ENCODE measurements around the gene TNN. TPM values are rescaled to one million over a fixed set of nuclear protein-coding genes. Genes with fewer than 3 reads are reported as not detected.

The TNN gene
- total and polyA plus RNA-seq, 7 experiments from 2014 or later = not detected

DNA sequence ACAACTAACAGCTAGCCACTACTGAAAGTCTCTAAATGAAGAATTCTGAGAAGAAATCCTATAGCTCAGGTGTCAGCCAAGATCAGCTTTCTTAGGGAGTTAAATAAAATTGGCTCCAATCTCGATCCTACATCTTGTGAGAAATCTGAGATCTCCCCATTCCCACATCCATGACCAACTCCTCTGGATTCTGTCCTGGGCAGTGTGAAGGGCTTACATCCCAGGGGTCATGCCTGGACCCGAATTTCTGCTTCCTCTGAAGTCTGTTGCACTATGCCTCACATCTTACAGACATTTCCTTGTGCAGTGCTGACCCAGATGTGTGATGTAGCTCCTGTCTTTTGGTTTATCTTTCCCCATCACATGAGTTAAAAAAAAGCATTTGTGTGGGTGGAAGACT lies 4.8 kb upstream of the TNN start:
- H3K4me1 ChIP-seq (ENCODE audit: control insufficient read depth in 2 of 2, insufficient read depth in 2 of 2, low read length in 2 of 2) = no peaks in the 10 kb centered on the region
- Mint-ChIP-seq H3K36me3 (no peaks in the 10 kb centered on the region), H3K27me3 (peaks cover 0 to 28% (median 13%) of the 10 kb centered on the region in 5 donors), H3K4me1 (no peaks in the 10 kb centered on the region), H3K4me3 (no peak overlapping the region), H3K27ac (no peak overlapping the region), H3K9me3 (peaks cover 0 to 6% (median 0%) of the 10 kb centered on the region in 11 donors)
- CTCF ChIA-PET = interaction anchor here (0.6 kb wide), 1 partner anchor 314 kb away, joined by 5 read pairs; no protein-coding TSS in a partner anchor
- intact Hi-C loops (cut with micrococcal nuclease) = no loop called here
- no peaks in the 10 kb centered on the region for H3K9me3 ChIP-seq (ENCODE audit: control insufficient read depth in 2 of 3, low read length in 3 of 3)
- no peaks in the 10 kb centered on the region for H3K27me3 ChIP-seq (ENCODE audit: control insufficient read depth in 2 of 2, insufficient read depth in 2 of 2, low read length in 2 of 2)
- ATAC-seq (no peak), DNase-seq (no peak)
- no peak overlapping the region for H3K4me3 ChIP-seq (ENCODE audit: low read length)
- POLR2A ChIA-PET = interaction anchor here (0.7 kb wide), 1 partner anchor 33 kb away, joined by 5 read pairs; no protein-coding TSS in a partner anchor
- H3K27ac ChIP-seq (ENCODE audit: low read depth, low read length) = no peak overlapping the region
- no peaks in the 10 kb centered on the region for H3K36me3 ChIP-seq (ENCODE audit: control insufficient read depth in 2 of 3, insufficient read depth in 3 of 3, low read length in 3 of 3)

DNA sequence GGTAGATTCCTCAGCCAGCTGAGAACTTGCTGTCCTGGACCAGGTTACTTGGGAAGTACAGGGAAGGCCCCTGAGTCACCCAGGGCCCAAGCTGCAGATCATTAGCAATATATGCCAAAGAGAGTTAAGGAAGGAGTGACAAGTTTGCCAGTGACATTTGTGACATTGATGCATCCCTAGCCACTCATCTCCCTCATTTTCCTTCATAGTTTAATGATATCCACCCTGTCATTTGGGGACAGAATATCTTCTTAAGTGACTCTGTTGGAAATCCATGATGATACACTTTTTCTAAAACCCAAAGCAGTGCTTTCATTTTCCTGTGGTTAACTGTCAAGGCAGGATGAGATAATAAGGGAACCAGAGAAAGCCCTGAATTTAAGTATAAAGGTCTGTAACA lies 3.2 kb downstream of the TNN start:
- ChIA-PET CTCF (no interaction called here), POLR2A (interaction anchor here (0.6 kb wide), 1 partner anchor 68 kb away, joined by 3 read pairs; no protein-coding TSS in a partner anchor)
- Histone ChIP-seq H3K9me3 (ENCODE audit: control insufficient read depth in 2 of 3, low read length in 3 of 3) (no peaks in the 10 kb centered on the region), H3K27me3 (ENCODE audit: control insufficient read depth in 2 of 2, insufficient read depth in 2 of 2, low read length in 2 of 2) (no peaks in the 10 kb centered on the region), H3K4me3 (ENCODE audit: low read length) (no peak overlapping the region), H3K4me1 (ENCODE audit: control insufficient read depth in 2 of 2, insufficient read depth in 2 of 2, low read length in 2 of 2) (no peaks in the 10 kb centered on the region), H3K27ac (ENCODE audit: low read depth, low read length) (no peak overlapping the region), H3K36me3 (ENCODE audit: control insufficient read depth in 2 of 3, insufficient read depth in 3 of 3, low read length in 3 of 3) (no peaks in the 10 kb centered on the region)
- ATAC-seq (no peak), DNase-seq (no peak)
- Mint-ChIP-seq H3K4me1 (peaks cover 0 to 20% (median 11%) of the 10 kb centered on the region in 7 donors), H3K9me3 (no peaks in the 10 kb centered on the region), H3K36me3 (no peaks in the 10 kb centered on the region), H3K27me3 (peaks cover 9 to 34% (median 12%) of the 10 kb centered on the region in 5 donors), H3K27ac (no peak overlapping the region), H3K4me3 (no peak overlapping the region)
- intact Hi-C loops (cut with micrococcal nuclease) = no loop called here

DNA sequence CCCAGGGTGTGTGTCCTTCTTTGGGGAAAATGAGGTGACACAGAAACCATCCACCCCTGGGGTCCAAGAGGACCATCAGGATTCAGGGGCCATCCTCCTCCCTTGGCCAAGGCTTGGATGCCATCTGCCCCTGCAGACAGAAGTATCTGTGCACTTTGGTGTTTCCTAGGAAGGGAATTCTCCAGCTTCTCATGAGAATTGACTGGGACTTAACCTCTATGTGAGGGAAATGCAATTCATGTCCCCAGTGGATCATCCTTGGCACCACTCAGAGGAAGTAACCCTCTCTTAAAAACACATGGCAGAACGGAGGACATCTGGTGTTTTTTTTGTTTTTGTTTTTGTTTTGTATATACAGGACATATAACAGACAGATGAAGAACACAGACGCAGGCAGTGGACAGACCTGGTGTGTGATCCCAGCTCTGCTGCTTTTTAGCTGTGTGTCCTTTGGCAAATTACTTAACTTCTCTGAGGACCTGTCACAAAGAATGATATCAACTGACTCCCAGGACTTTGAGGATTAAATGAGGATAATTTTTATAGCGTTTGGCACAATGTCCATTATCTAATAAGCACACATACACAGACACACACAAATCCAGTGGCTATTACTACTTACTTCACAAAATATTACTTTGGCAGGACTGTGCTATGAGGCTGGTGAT lies 3.8 kb downstream of the TNN start:
- no peaks in the 10 kb centered on the region for H3K9me3 ChIP-seq (ENCODE audit: control insufficient read depth in 2 of 3, low read length in 3 of 3)
- H3K4me1 Mint-ChIP-seq = peaks cover 0 to 20% (median 11%) of the 10 kb centered on the region in 7 donors
- H3K4me3 Mint-ChIP-seq = no peak overlapping the region
- H3K27me3 ChIP-seq (ENCODE audit: control insufficient read depth in 2 of 2, insufficient read depth in 2 of 2, low read length in 2 of 2) = no peaks in the 10 kb centered on the region
- no peaks in the 10 kb centered on the region for H3K36me3 Mint-ChIP-seq
- intact Hi-C loops (cut with micrococcal nuclease) = no loop called here
- no peak for ATAC-seq
- CTCF ChIA-PET = no interaction called here
- no peak for DNase-seq
- H3K9me3 Mint-ChIP-seq = no peaks in the 10 kb centered on the region
- no peaks in the 10 kb centered on the region for H3K36me3 ChIP-seq (ENCODE audit: control insufficient read depth in 2 of 3, insufficient read depth in 3 of 3, low read length in 3 of 3)
- no peak overlapping the region for H3K27ac Mint-ChIP-seq
- peaks cover 6 to 29% (median 11%) of the 10 kb centered on the region in 5 donors for H3K27me3 Mint-ChIP-seq
- no peak overlapping the region for H3K27ac ChIP-seq (ENCODE audit: low read depth, low read length)
- H3K4me1 ChIP-seq (ENCODE audit: control insufficient read depth in 2 of 2, insufficient read depth in 2 of 2, low read length in 2 of 2) = no peaks in the 10 kb centered on the region
- no peak overlapping the region for H3K4me3 ChIP-seq (ENCODE audit: low read length)
- POLR2A ChIA-PET = interaction anchor here (0.6 kb wide), 1 partner anchor 69 kb away, joined by 3 read pairs; no protein-coding TSS in a partner anchor

GRCh38 chr1:175072099-175072951 lies 4.7 kb downstream of the TNN start:
- POLR2A ChIA-PET = no interaction called here
- no peaks in the 10 kb centered on the region for H3K4me1 ChIP-seq (ENCODE audit: control insufficient read depth in 2 of 2, insufficient read depth in 2 of 2, low read length in 2 of 2)
- peak in 4 of 9 donors; percentile 3 to 39 (median 8) for DNase-seq
- H3K9me3 ChIP-seq (ENCODE audit: control insufficient read depth in 2 of 3, low read length in 3 of 3) = no peaks in the 10 kb centered on the region
- H3K4me3 ChIP-seq (ENCODE audit: low read length) = no peak overlapping the region
- H3K36me3 ChIP-seq (ENCODE audit: control insufficient read depth in 2 of 3, insufficient read depth in 3 of 3, low read length in 3 of 3) = no peaks in the 10 kb centered on the region
- CTCF ChIA-PET = no interaction called here
- H3K4me3 Mint-ChIP-seq = peak overlapping the region; percentile 14 to 77 (median 62)
- no peaks in the 10 kb centered on the region for H3K36me3 Mint-ChIP-seq
- no peaks in the 10 kb centered on the region for H3K9me3 Mint-ChIP-seq
- peak overlapping the region in 4 of 9 donors; percentile 1 to 27 (median 23) for H3K27ac Mint-ChIP-seq
- peak; percentile 64 for ATAC-seq
- no peaks in the 10 kb centered on the region for H3K27me3 ChIP-seq (ENCODE audit: control insufficient read depth in 2 of 2, insufficient read depth in 2 of 2, low read length in 2 of 2)
- peaks cover 0 to 20% (median 11%) of the 10 kb centered on the region in 7 donors for H3K4me1 Mint-ChIP-seq
- H3K27ac ChIP-seq (ENCODE audit: low read depth, low read length) = no peak overlapping the region
- H3K27me3 Mint-ChIP-seq = peaks cover 6 to 22% (median 12%) of the 10 kb centered on the region in 5 donors
- intact Hi-C loops (cut with micrococcal nuclease) = no loop called here

DNA sequence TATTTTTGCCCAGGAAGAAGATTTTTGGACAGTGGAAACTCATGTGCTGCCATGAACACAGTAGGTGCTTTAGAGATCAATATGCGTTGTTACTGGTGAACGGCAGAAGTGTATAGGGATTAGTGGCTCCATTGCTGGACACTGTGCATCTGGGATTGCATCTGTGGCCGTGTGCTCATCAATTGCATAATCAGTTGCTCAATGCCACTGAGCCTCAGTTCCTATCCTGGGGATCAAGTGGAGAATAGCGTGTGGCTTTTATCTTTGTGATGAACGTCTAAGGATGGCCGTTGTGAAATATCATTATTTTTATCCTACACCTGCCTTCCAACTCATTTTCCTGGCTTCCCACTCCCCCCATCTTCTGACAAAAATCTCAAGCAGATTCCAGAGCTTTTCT lies 5.4 kb downstream of the TNN start:
- CTCF ChIA-PET = no interaction called here
- Histone ChIP-seq H3K9me3 (ENCODE audit: control insufficient read depth in 2 of 3, low read length in 3 of 3) (no peaks in the 10 kb centered on the region), H3K4me3 (ENCODE audit: low read length) (no peak overlapping the region), H3K27ac (ENCODE audit: low read depth, low read length) (no peak overlapping the region), H3K4me1 (ENCODE audit: control insufficient read depth in 2 of 2, insufficient read depth in 2 of 2, low read length in 2 of 2) (no peaks in the 10 kb centered on the region), H3K27me3 (ENCODE audit: control insufficient read depth in 2 of 2, insufficient read depth in 2 of 2, low read length in 2 of 2) (no peaks in the 10 kb centered on the region), H3K36me3 (ENCODE audit: control insufficient read depth in 2 of 3, insufficient read depth in 3 of 3, low read length in 3 of 3) (no peaks in the 10 kb centered on the region)
- Mint-ChIP-seq H3K27me3 (peaks cover 6 to 18% (median 12%) of the 10 kb centered on the region in 5 donors), H3K9me3 (no peaks in the 10 kb centered on the region), H3K4me3 (peak overlapping the region in 1 of 10 donors; percentile 58), H3K27ac (no peak overlapping the region), H3K36me3 (no peaks in the 10 kb centered on the region), H3K4me1 (peaks cover 0 to 20% (median 11%) of the 10 kb centered on the region in 7 donors)
- POLR2A ChIA-PET = no interaction called here
- DNase-seq (no peak), ATAC-seq (no peak)
- intact Hi-C loops (cut with micrococcal nuclease) = no loop called here

- Mint-ChIP-seq H3K4me1 (peaks cover 0 to 20% (median 11%) of the 10 kb centered on the region in 7 donors), H3K27ac (no peak overlapping the region), H3K27me3 (peaks cover 6 to 14% (median 12%) of the 10 kb centered on the region in 5 donors), H3K9me3 (no peaks in the 10 kb centered on the region), H3K4me3 (no peak overlapping the region), H3K36me3 (no peaks in the 10 kb centered on the region)
- no peak overlapping the region for H3K27ac ChIP-seq (ENCODE audit: low read depth, low read length)
- CTCF ChIA-PET = no interaction called here
- intact Hi-C loops (cut with micrococcal nuclease) = no loop called here
- H3K4me1 ChIP-seq (ENCODE audit: control insufficient read depth in 2 of 2, insufficient read depth in 2 of 2, low read length in 2 of 2) = no peaks in the 10 kb centered on the region
- H3K4me3 ChIP-seq (ENCODE audit: low read length) = no peak overlapping the region
- no peaks in the 10 kb centered on the region for H3K9me3 ChIP-seq (ENCODE audit: control insufficient read depth in 2 of 3, low read length in 3 of 3)
- no peaks in the 10 kb centered on the region for H3K27me3 ChIP-seq (ENCODE audit: control insufficient read depth in 2 of 2, insufficient read depth in 2 of 2, low read length in 2 of 2)
- H3K36me3 ChIP-seq (ENCODE audit: control insufficient read depth in 2 of 3, insufficient read depth in 3 of 3, low read length in 3 of 3) = no peaks in the 10 kb centered on the region
- POLR2A ChIA-PET = no interaction called here
- ATAC-seq = no peak
- DNase-seq = no peak
Observed at GRCh38 chr1:175073633-175074032, 6.0 kb downstream of the TNN start.
